IMR-90 (cell line): ENCODE measurements around the gene KRT76.

Source experiments
- CEBPB ChIP-seq: IDR thresholded peaks from 2 replicates; pipeline ENCODE4 v1.6.1; 2012; ENCODE audit warnings: low read depth, low read length, improper control_type of control experiment
- CHD1 ChIP-seq: IDR thresholded peaks from 2 replicates; pipeline ENCODE4 v1.6.1; 2012; ENCODE audit warnings: low read depth, low read length, improper control_type of control experiment
- FOS ChIP-seq: fragments of 150-350 bp; IDR thresholded peaks from 2 replicates; pipeline ENCODE4 v1.6.1; 2016; ENCODE audit warnings: low read depth, low read length
- MAFK ChIP-seq: IDR thresholded peaks from 2 replicates; pipeline ENCODE4 v1.6.1; 2012; ENCODE audit warnings: low read depth, low read length, improper control_type of control experiment
- POLR2A ChIP-seq: IDR thresholded peaks from 2 replicates; pipeline ENCODE4 v1.6.1; 2012; ENCODE audit warnings: mild to moderate bottlenecking, low read depth, low read length
- RAD21 ChIP-seq: IDR thresholded peaks from 2 replicates; pipeline ENCODE4 v1.6.1; 2012; ENCODE audit warnings: low read length, improper control_type of control experiment
- RCOR1 ChIP-seq: IDR thresholded peaks from 2 replicates; pipeline ENCODE4 v1.6.1; 2012; ENCODE audit warnings: mild to moderate bottlenecking, low read length, improper control_type of control experiment; ENCODE audit not compliant: insufficient replicate concordance
- RFX5 ChIP-seq: IDR thresholded peaks from 2 replicates; pipeline ENCODE4 v1.8.0; 2012; ENCODE audit warnings: low read depth, mild to moderate bottlenecking, low read length, moderate library complexity
- SMC3 ChIP-seq: fragments of 150-350 bp; IDR thresholded peaks from 2 replicates; pipeline ENCODE4 v1.6.1; 2016; ENCODE audit warnings: low read depth, mild to moderate bottlenecking, antibody characterized with exemption, low read length, moderate library complexity
- TF ChIP-seq, protein P1 (sequence below): conservative IDR thresholded peaks from 2 replicates; pipeline ENCODE4 v1.5.1; 2012; ENCODE audit warnings: mild to moderate bottlenecking, low read depth, low read length, improper control_type of control experiment
- TF ChIP-seq, protein P2 (sequence below): fragments of 150-350 bp; IDR thresholded peaks from 2 replicates; pipeline ENCODE4 v1.6.1; 2017; ENCODE audit warnings: mild to moderate bottlenecking, antibody characterized with exemption, low read length, low read depth
- TF ChIP-seq, protein P3 (sequence below): fragments of 150-350 bp; IDR thresholded peaks from 2 replicates; pipeline ENCODE4 v1.6.1; 2016; ENCODE audit warnings: low read depth, mild to moderate bottlenecking, low read length, moderate library complexity, borderline replicate concordance

DNA sequence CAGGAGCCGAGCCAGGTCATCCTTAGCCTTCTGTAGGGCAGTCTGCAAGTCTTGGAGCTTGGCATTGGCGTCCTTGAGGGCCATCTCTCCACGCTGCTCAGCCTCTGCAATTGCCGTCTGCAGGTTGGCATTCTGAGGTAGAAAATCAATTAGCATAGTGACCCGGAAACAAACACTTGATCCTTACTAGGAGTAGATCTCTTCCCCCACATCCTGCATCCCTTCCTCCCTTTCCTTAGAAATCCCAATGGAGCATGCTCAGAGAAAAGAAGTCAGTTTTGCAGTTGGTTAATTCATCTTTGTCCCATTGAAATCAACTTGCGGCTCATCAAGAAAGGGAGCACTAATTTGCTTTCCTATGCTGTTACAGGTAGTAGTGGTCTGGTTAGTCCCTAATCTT lies 6.1 kb downstream of the KRT76 start:
- TF ChIP-seq, protein P1, sequence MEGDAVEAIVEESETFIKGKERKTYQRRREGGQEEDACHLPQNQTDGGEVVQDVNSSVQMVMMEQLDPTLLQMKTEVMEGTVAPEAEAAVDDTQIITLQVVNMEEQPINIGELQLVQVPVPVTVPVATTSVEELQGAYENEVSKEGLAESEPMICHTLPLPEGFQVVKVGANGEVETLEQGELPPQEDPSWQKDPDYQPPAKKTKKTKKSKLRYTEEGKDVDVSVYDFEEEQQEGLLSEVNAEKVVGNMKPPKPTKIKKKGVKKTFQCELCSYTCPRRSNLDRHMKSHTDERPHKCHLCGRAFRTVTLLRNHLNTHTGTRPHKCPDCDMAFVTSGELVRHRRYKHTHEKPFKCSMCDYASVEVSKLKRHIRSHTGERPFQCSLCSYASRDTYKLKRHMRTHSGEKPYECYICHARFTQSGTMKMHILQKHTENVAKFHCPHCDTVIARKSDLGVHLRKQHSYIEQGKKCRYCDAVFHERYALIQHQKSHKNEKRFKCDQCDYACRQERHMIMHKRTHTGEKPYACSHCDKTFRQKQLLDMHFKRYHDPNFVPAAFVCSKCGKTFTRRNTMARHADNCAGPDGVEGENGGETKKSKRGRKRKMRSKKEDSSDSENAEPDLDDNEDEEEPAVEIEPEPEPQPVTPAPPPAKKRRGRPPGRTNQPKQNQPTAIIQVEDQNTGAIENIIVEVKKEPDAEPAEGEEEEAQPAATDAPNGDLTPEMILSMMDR, result no peak
- no peak for TF ChIP-seq POLR2A
- TF ChIP-seq MAFK, result no peak
- no peak for TF ChIP-seq SMC3
- TF ChIP-seq, protein P2, sequence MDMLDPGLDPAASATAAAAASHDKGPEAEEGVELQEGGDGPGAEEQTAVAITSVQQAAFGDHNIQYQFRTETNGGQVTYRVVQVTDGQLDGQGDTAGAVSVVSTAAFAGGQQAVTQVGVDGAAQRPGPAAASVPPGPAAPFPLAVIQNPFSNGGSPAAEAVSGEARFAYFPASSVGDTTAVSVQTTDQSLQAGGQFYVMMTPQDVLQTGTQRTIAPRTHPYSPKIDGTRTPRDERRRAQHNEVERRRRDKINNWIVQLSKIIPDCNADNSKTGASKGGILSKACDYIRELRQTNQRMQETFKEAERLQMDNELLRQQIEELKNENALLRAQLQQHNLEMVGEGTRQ, result no peak
- TF ChIP-seq FOS, result no peak
- TF ChIP-seq RAD21, result no peak
- TF ChIP-seq CHD1, result no peak
- TF ChIP-seq CEBPB, result no peak
- TF ChIP-seq, protein P3, sequence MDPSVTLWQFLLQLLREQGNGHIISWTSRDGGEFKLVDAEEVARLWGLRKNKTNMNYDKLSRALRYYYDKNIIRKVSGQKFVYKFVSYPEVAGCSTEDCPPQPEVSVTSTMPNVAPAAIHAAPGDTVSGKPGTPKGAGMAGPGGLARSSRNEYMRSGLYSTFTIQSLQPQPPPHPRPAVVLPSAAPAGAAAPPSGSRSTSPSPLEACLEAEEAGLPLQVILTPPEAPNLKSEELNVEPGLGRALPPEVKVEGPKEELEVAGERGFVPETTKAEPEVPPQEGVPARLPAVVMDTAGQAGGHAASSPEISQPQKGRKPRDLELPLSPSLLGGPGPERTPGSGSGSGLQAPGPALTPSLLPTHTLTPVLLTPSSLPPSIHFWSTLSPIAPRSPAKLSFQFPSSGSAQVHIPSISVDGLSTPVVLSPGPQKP, result no peak
- no peak for TF ChIP-seq RFX5
- TF ChIP-seq RCOR1, result no peak
